HG03095 (cell line): ENCODE data around the gene SMARCD3.

Experiments
- ATAC-seq: cut with Tn5 transposase; IDR thresholded peaks from one replicate; pipeline ENCODE4 v1.9.1; 2021; ENCODE audit warnings: moderate library complexity; ENCODE audit not compliant: unreplicated experiment

The SMARCD3 gene

GRCh38 chr7:151250181-151251132, 2.0 kb upstream of the SMARCD3 start:
- ATAC-seq = no peak

- no peak for ATAC-seq
Observed at GRCh38 chr7:151249732-151250072, 1.2 kb upstream of the SMARCD3 start.

GRCh38 chr7:151249034-151249731, 689 bp upstream of the SMARCD3 start:
- ATAC-seq = no peak

GRCh38 chr7:151247611-151248345, 716 bp downstream of the SMARCD3 start:
- ATAC-seq = no peak

GRCh38 chr7:151246851-151247580, 1.5 kb downstream of the SMARCD3 start:
- no peak for ATAC-seq

- no peak for ATAC-seq
Observed at GRCh38 chr7:151246102-151246850, 2.2 kb downstream of the SMARCD3 start.

- ATAC-seq = peak; percentile 39
Observed at GRCh38 chr7:151245360-151246101, 3.0 kb downstream of the SMARCD3 start.

- ATAC-seq = no peak
Observed at GRCh38 chr7:151244841-151245346, 3.6 kb downstream of the SMARCD3 start.

- no peak for ATAC-seq
Observed at GRCh38 chr7:151244196-151244840, 4.2 kb downstream of the SMARCD3 start.

GRCh38 chr7:151243408-151244195, 4.9 kb downstream of the SMARCD3 start:
- ATAC-seq = no peak

GRCh38 chr7:151243045-151243349, 5.5 kb downstream of the SMARCD3 start:
- ATAC-seq = no peak

- ATAC-seq = no peak
Observed at GRCh38 chr7:151242159-151243044, 6.1 kb downstream of the SMARCD3 start.

GRCh38 chr7:151241755-151242096, 6.8 kb downstream of the SMARCD3 start:
- no peak for ATAC-seq

GRCh38 chr7:151240942-151241754, 7.3 kb downstream of the SMARCD3 start:
- no peak for ATAC-seq

- no peak for ATAC-seq
Observed at GRCh38 chr7:151240536-151240935, 8.0 kb downstream of the SMARCD3 start.

GRCh38 chr7:151239837-151240459, 8.5 kb downstream of the SMARCD3 start:
- ATAC-seq = no peak
